GM18508 (cell line): ENCODE results near the gene PSMD1.
"Not testable (repeated sequence)": the region's sequence is repeated elsewhere in the genome, so short reads cannot be mapped to it uniquely, and the experiment has no call there.

Experiments used
- ATAC-seq: cut with Tn5 transposase; IDR thresholded peaks from one replicate; pipeline ENCODE4 v1.9.1; 2021; ENCODE audit warnings: moderate number of reproducible peaks; ENCODE audit not compliant: insufficient read depth, unreplicated experiment

Gene PSMD1

GRCh38 chr2:231177156-231178025 is 120.7 kb downstream of the PSMD1 start:
- ATAC-seq: no peak

GRCh38 chr2:231178805-231179204 is 122.1 kb downstream of the PSMD1 start:
- ATAC-seq: not testable (repeated sequence)

DNA sequence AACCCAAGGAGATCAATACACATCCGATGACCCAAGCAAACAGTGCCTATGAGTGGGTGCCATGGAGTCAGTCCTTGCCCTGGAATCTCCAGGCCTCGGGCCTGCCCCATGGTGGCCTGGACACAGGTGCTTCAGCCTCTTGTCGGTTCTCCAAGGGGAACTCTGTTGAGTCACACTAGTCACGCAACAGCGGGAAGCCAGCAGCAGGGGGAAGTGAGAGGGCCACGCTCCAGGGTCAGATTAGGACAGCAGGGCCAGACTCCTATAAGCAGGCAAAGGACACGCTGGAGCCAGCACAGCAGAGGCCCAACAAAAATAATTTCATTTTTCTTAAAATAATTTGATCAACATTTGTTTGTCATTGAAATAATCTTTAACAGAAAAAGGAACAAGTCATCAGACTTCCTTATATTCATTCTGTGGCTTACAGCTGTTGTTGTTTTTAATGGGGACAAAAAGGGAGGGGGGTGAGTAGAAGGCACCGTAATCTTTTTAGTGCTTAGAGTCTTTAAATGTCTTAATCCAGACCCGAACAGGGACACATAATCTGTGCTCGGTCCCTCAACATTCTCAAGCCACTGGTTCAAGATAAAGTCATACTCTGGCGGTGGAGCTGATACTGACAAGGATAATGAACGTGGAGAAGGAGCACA is 125.3 kb downstream of the PSMD1 start:
- peak; percentile 49 for ATAC-seq

- ATAC-seq: no peak
These were observed 125.8 kb downstream of the PSMD1 start for GRCh38 chr2:231182513-231182899.

GRCh38 chr2:231183851-231184250 is 127.2 kb downstream of the PSMD1 start:
- ATAC-seq: no peak

DNA sequence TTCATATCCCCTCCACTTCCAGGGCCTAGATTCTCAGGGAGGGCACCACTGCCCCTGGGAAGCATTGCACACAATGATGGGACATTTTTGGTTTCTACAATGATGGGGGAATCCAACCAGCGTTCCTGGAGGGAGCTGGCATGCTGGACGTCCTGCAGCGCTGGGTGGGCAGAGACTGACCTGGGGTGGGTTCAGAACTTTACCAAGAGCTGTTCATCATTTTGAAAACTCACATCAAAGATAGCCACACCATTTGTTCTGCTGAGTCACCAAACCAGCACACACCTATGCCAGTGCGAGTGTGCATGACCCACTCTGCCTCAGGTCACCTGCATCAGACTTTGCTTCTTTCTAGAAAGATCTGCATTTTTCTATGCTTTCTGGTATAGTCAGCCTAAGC is 127.7 kb downstream of the PSMD1 start:
- no peak for ATAC-seq

DNA sequence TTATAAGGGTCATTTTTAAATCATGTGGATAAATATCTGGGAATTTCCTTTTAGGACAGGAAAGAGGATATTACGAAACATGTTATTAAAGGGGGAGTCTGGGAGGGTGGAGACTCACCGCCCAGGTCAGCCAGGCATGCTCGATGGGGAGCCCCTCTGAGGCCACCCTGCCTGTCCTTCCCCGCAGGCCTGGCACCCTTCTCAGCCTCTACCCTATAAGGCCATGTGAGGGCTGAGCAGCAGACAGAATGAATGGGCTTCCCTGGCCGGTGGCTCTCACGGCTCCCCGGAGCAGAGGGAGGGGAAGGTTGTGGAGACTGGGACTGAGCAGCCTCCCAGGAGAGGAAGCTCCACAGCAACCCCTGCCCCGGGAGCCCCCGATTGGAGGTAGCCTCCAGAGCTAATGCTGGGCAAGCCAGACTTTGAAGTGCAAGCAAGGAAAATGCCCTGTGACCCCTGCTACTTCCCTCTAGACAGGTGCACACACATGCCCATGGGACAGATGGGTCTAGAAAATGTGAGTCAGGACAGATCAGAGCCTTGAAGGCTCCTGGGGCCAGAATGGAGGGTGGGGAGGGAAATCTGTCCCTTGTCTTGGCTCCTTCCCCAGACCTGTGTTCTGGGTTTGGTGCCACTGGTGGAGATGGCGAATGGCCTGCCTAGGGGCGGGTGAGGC is 128.5 kb downstream of the PSMD1 start:
- ATAC-seq: no peak

DNA sequence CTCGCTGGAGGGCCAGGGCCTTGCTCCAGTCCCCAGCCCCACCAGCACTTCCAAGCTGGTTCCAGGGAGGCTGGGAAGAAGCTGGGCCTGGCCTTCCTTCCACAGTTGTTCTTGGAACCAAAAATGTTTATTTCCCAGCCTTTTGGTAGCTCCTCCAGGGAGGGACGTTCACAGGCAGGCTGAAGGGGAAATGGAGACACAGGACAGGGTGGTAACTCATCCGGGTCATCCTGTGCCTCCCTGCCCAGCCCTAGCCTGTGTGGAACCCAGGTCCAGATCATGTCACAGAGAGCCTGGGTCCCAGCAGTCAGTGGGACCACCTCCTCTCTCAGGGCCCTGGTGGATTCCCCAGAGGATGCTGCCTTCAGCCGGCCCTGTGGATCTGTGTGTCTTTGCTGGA is 129.2 kb downstream of the PSMD1 start:
- ATAC-seq: no peak

DNA sequence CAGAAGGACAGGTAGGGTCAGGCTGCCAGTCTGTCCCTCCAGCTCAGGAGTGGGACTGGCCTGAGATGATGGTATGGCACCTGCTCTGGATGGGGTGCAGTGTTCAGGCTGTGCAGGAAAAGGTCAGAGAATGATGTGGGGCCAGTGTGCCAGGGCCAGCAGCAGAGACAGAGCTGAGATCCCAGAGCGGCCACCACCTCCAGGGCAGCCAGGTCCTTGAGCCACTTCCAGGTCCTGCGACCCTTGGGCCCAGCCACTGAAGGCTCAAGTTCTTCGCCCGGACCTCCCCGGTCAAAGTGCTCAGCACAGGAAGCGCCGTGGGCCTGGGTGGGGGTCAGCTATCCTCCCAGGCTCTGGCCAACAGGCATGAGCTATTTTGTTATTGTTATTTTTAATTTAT is 129.7 kb downstream of the PSMD1 start:
- ATAC-seq: no peak

DNA sequence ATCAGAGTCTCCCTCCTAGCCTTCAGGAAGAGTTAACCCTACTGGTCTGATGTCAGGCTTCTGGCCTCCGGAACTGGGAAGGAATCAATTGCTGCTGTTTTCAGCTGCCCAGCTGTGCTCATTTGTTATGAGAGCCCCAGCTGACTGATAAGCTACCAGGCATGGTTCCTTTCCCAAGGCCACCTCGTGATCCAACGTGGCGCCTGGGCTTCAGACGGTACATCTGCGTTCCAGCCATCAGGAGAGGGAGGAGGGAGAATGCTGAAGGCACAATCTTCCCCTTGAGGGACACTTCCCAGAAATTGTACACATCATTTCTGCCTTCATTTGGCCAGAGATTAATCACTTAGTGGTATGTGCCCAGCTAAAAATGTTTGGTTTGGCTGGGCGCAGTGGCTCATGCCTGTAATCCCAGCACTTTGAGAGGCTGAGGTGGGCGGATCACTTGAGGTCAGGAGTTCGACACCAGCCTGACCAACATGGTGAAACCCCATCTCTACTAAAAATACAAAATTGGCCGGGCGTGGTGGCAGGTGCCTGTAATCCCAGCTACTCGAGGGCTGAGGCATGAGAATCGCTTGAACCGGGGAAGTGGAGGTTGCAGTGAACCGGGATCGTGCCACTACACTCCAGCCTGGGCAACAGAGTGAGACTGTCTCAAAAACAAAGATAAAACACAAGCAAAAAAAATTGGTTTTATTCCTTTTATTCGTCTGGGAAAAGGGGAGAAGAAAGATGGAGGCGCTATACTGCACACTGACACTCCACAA is 131.3 kb downstream of the PSMD1 start:
- ATAC-seq: no peak

DNA sequence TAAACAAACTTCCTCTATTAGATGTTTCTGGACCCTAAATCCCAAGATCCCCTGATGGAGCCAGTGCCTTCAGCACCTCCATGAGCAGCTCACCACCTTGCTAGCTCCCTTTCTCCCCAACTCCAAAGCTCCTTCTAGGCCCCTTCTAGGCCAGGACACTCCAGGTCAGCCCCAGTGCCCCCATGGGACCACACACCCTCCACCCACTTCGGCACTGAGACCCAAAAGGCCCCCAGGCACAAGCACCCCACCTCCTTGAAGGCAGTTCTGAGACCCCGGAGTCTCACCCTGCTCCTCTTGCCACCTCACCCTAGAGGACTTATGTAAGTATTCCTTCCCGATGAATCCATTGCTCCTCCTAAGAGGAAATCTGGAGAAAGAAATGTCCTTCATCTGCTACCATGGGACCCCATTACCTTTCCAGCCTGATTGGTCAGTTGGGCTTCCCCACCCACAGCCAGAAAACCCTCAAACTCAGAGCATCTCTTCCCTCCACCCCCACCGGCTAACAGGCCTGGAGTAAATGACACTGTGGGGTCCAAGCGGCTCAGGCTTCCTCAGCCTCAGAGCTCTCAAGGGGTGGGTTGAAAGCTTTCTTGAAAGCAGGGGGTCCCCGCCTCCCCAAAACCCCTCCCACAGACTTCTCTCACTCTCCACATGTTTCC is 132.0 kb downstream of the PSMD1 start:
- no peak for ATAC-seq

DNA sequence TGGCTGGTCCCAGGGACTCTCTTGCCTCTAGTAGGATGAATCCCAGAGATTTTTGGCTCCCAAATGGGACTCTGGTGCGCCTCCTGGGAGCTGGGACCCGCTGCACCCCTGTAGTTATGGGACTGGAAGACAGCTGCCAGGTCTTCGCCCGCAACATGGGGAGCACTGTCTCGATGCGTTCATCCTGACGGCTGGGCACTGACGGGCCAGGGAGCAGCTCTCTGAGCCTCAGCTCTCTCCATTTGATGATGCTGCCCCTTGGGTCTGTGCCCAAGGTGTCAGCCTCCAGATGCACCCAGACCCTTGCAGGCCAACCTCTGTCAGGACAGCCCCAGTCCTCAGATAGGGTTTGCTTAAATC is 132.5 kb downstream of the PSMD1 start:
- ATAC-seq: no peak

- ATAC-seq: no peak
These were observed 133.2 kb downstream of the PSMD1 start for GRCh38 chr2:231189571-231190495.

DNA sequence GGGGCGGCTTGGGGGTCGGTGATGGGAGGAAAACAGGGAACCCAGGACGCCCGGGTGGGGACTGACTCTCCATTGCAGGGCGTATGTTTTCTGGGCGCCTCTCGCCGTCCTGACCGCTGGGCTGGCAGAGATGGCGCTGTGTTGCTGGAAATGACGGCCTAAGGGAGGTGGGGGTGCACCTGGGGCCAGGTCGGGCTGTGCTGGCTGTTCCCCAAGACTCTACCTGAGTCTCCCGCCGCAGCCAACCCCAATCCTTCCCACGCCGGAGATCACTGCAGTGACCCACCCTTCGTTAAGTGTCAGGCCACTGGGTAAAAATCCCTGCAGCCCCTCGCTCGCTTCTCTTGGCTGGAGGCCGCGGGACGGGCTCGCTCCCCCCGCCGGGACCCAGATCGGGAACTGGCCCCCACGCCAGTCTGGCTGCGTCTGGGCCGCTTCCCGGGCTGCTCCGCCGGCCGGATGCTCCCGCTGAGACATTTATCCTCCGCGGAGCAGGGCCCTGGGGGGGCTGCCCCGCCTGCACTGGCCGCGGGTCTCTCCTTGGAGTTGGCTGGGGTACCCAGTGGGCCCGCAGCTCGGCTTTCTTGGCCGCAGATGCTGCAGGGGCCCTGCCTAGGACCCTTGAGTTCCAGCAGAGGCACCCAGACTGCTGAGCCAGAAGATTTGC is 134.0 kb downstream of the PSMD1 start:
- ATAC-seq: no peak

DNA sequence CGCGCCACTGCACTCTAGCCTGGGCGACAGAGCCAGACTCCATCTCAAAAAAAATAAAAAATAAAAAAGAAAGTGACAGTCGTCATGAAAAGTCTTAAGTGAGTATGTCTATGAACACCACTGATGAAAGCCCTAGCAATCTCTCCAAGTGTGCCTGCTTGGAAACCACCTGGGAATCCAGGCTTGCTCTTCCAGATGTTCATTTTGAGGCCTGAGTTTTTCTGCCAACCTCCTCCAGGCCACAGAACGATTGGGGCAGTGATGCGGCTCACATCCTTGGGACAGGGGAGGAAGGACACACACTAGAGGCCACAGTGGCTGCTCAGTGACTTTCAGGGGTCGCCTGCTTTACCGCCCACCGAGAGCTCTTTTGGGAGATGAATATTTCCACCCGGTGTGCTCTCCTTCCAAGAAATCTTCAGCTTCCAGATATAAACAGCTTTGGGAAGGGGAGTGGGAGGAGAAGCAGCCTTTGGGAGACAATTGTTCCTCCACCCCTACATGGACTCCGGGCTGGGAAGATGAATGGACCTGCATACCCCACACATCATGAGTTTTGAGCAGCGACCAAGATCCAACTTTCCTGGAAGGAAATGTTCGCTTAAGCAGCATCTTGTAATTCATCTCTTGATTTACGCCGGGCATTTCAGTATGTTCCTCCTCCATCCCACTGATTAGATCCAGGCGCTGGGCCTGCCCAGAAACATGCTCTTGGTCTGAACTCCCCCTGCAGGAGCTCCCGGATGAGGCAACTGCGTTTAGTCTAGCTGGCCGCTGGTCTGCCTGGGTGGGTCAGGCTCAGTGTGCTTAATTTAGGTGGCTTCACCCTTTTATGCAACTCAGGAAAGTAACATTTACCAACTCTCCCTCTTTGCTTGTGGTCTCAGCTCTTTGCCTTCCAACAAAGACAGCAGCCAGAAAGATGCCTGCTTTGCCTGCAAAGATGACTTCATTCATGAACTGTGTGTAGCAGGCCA is 135.5 kb downstream of the PSMD1 start:
- ATAC-seq: no peak

DNA sequence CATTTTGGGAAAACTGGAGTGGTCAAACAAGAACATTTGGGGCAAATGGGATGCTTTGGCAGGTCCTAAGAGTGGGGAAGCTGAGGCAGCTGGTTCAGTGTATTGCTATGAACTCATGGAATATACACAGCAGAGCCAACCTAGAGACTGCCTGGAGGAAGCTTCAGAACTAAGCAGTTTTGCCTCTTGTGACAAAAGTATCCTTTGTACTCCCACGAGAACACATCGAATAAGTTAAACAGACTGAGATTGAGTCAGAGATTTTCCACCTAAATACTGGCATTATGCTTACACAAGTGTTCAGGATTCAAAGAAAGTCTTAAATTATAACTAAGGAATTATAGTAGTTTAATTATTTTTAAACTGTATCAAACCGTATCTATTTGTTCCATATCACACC is 136.5 kb downstream of the PSMD1 start:
- no peak for ATAC-seq

GRCh38 chr2:231196592-231196991 is 139.9 kb downstream of the PSMD1 start:
- ATAC-seq: no peak
